UCSD-AML1 (cell line): Measurements from ENCODE around the gene CSNK2A2.

Experiments
- DNase-seq: peaks from one replicate; lab custom pipeline; 2025; ENCODE audit not compliant: unreplicated experiment; lab: John Stamatoyannopoulos, UW

The CSNK2A2 gene

GRCh38 chr16:58200004-58200797, 2.3 kb upstream of the CSNK2A2 start:
- DNase-seq, result no peak

DNA sequence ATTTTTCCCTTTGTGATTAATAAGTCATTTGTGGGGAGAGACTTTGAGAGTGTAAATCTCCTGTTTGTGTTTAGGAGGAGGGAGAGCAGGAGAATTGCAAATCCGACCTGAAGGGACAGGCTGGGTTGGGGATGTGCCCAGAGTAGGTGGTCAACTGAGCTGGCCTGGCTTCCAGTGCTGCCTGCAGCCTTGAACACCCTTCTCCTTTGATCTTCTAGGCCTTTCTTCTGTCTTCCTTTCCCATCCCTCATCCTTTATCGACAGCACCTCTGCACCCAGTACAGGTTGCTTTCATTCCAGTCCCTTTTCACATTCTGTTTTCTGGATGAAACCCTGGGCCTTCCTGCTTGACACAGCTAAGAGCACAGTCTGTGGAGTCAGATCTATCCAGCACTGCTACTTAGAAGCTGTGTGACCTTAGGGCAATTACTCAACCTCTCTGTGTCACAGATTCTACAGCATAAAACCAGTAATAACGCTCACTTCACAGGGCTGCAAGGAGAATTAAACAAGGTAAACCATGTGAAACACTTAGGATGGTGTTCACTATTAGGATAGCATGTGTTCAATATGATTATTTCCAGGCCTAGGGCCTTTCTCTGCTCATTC, 1.0 kb upstream of the CSNK2A2 start:
- no peak for DNase-seq

DNA sequence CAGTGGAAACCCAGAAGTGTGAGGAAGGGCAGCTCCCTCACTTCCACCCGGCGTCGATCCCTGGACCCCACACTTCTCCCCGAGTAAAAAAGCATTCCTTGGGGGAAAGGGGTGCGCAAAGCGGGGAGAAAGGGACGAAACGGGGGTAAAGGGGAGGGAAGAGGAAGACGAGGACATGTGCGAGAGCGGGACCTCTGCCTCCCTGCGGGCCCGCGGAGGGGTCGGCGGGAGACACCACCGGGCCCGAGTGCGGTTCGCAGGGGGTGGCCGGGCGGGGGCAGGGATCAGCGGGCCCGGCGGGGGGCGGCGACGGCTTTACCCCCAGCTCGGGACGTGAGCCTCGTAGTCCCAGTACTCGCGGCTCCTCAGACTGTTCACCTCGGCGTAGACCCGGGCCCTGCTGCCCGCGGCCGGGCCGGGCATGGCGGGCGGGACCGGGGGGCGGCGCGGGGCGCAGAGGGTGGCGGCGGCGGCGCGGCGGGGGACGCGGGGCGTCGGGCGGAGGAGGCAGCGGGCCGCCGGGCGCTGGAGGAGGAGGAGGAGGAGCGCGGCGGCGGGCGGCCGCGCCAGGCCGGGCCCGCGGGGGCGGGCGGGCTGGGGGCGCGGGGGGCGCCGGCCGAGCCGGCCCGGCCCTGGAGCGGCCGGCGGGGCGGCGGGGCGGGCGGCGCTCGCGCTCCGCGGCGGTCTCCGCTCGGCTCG, 443 bp downstream of the CSNK2A2 start:
- DNase-seq, result no peak

DNA sequence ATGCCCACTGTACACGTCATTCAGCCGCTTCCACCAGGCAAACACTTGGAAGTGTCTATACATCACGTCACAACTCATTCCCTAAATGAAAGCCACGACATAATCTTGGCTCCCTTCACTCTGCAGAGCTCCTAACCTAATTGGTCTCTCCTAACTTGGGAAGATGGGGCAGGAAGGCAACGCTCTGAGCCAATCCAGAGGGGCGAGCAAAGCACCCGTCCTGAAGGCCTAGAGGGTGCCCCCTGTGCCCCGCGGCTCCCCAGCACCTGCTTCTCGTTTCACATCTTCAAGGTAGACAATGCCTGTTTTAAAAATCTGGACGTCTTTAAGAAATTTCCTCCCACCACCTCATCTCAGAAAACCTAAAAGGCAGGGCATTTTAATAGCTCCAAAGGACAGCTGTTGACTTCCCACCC, 1.0 kb downstream of the CSNK2A2 start:
- no peak for DNase-seq

GRCh38 chr16:58195771-58196170, 2.1 kb downstream of the CSNK2A2 start:
- no peak for DNase-seq

- DNase-seq, result no peak
Observed at GRCh38 chr16:58195344-58195743, 2.6 kb downstream of the CSNK2A2 start.

DNA sequence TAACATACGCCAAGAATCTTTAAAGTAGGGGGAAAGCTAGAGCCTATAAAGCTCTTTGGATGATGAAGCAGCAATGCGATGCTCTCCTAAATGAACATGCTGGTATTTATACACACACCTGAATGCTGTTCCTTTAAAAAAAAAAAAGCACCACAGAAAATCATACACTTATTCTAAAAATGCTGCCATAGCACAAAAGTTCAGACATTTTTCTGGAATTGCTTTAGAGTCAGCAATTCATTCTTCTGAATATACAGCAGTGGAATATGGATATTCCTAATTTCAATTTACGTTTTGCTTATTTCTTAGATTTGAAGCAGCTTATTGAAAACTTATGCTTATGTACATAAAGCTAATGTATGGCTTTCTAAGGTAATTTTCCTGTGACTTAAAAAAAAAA, 3.1 kb downstream of the CSNK2A2 start:
- no peak for DNase-seq

GRCh38 chr16:58187665-58188421, 10.1 kb downstream of the CSNK2A2 start:
- DNase-seq, result no peak

DNA sequence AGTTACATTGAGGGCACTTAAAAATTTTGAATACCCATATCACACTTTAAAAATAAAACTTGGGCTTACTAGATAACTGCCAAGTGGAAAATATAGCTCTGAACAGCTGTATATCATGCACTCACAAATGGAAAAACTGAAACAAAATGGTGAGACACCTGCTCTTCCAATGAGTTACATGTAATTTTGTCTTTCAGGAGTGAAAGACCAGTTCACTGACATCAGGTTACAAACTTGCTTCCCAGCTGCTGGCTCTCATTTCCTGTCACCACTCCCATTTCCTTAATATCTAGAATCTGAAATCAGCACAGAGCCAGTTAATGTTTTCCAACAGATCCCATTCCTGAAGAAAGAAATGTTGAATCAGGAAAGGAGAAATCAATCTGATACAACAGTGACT, 10.8 kb downstream of the CSNK2A2 start:
- no peak for DNase-seq

DNA sequence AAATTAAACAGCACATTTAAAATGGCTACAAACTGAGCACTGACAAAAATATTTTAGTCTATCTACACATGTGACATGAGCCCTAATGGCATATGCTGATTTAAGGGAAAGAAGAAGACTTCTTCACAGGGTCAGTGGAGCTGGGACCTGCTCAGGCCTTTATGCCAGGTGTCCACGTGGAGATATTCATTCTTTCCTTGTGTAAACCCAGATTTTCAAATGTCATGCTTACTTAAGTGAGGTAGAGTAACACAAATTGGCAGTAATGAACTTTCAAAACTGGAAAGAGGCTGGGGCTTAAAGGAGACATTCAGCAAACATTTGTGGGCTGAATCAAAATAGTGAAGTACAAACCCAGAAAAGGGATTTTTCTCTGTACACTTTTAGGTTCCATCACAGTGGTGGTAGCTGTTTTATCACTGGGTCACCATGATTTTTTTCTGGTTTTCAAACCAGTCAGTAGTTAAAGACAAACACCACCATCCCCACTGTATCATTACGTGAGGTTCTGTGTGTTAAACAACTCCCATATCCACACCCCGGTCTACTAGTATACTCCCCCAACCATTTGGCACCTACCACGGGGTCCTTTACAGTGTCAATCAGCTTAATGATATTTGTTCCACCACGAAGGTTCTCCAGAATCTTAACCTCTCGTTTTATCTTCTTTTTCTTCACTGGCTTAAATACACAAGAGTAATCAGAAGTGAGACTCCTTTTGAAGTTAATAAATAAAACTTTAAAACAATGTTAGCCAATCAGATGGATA, 11.5 kb downstream of the CSNK2A2 start:
- no peak for DNase-seq

DNA sequence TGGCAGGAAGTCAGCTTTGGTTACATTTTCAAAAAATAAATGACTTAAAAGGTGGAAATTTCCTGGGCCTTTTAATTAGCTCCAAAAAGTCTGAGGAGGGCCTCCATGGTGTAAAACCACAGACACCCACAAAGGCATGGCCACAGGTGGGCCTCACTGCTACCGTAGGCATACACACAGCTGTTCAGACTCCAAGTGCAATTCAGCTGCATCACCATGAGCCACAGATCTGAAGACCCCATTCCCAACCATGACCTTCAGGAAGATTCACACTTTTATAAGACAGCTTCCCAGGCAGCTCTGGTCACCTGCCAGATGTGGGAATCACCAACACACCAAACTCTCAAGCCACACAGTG, 20.6 kb downstream of the CSNK2A2 start:
- DNase-seq, result no peak

DNA sequence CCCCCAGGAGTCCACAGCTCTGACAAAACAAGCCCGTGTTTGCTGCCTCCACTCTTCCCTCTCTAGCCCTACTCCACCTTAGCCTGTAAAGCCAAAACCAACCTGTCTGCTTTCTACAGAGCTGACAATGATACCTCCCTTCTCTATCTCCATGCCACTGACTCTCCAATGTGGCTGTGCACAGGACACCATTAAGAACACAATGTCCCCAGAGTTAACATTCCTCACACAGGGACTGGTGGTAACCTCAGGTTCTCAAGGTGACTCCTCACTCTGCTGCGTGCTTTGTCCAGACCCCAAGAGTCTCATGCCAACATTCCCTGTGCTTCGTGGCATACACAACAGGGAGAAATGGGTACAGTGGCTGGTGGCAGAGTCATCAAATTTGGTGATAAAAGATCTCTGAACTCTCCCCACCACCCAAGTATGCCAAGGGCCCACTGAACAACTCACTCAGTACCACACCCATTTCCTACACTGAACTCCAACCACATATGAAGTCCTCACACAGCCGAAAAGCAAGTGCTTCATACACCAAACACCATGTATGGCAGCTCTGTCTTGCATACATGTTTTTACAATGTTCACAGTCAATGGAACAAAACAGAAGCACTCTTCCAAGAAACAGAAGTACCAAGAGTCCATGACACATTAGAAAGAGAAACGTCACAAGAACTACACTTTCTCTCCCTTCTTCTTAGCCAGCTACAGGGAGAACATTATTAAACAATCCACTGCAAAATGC, 21.1 kb downstream of the CSNK2A2 start:
- DNase-seq, result no peak

DNA sequence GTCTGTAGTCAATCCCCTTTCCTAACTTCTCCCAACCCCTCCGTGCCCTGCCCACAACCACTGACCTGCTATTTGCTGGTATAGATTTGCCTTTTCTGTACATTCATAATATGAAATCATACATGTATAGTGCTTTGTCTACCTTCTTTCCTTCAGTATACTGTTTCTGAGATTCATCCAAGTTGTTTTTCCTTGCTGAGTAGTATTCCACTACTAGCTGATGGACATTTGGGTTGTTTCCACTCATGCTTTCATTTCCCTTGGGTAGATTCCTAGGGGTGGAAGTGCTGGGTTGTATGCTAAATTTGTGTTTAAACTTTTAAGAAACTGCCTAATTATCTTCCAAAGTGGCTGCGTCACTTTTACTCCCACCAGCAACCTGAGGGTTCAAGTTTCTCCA, 27.7 kb downstream of the CSNK2A2 start:
- DNase-seq, result no peak

GRCh38 chr16:58160855-58161254, 37.1 kb downstream of the CSNK2A2 start:
- DNase-seq, result no peak

- no peak for DNase-seq
Observed at GRCh38 chr16:58158725-58159124, 39.2 kb downstream of the CSNK2A2 start.

GRCh38 chr16:58157951-58158540, 39.9 kb downstream of the CSNK2A2 start:
- no peak for DNase-seq

DNA sequence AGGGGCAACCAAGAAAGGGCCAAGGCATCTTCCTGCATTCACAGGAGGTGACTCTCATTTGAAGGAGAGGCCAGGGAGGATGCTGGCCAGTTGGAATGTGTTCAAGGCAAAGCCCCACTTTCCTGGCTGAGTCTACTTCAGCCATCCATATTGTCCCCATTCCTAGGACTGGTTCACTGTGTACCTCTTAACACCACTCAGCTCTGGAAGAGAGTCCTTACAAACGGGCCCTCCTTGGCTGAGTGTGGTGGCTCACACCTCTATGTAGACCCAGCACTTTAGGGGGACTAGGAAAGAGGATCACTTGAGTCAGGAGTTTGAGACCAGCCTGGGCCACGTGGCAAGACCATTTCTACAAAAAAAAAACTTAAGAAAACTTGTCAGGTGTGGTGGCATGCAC, 40.7 kb downstream of the CSNK2A2 start:
- DNase-seq, result no peak

GRCh38 chr16:58155839-58156238, 42.1 kb downstream of the CSNK2A2 start:
- DNase-seq, result no peak

- DNase-seq, result no peak
Observed at GRCh38 chr16:58154345-58154744, 43.6 kb downstream of the CSNK2A2 start.
